ENCODE data around the gene TYROBP.

GRCh38 chr19:35902870-35903475 lies 5.1 kb downstream of the TYROBP start:
- no peak for TF ChIP-seq EP300 (IDR thresholded peaks at IDR 0.05)
- TF ChIP-seq, protein P1, sequence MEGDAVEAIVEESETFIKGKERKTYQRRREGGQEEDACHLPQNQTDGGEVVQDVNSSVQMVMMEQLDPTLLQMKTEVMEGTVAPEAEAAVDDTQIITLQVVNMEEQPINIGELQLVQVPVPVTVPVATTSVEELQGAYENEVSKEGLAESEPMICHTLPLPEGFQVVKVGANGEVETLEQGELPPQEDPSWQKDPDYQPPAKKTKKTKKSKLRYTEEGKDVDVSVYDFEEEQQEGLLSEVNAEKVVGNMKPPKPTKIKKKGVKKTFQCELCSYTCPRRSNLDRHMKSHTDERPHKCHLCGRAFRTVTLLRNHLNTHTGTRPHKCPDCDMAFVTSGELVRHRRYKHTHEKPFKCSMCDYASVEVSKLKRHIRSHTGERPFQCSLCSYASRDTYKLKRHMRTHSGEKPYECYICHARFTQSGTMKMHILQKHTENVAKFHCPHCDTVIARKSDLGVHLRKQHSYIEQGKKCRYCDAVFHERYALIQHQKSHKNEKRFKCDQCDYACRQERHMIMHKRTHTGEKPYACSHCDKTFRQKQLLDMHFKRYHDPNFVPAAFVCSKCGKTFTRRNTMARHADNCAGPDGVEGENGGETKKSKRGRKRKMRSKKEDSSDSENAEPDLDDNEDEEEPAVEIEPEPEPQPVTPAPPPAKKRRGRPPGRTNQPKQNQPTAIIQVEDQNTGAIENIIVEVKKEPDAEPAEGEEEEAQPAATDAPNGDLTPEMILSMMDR (IDR thresholded peaks at IDR 0.05), result no peak
